WTC11 (cell line): ENCODE data around the gene SCIN. TPM values are rescaled to one million over a fixed set of nuclear protein-coding genes. Genes with fewer than 3 reads are reported as not detected.

Experiments
- ATAC-seq: fragments of 200-7000 bp; cut with Tn5 transposase; 2 replicates; pipeline ENCODE4 v1.10.0; 2021; ENCODE audit warnings: mild to moderate bottlenecking, moderate library complexity
- CTCF ChIA-PET: fragments of 300-600 bp; sonication (Branson Sonifier 250); formaldehyde crosslinking; loops from one replicate; lab custom pipeline; 2021; ENCODE audit warnings: antibody characterized with exemption; lab: Charles Lee
- POLR2A ChIA-PET: fragments of 350-600 bp; sonication (Branson Sonifier 250); formaldehyde crosslinking; loops from one replicate; lab custom pipeline; 2021; ENCODE audit warnings: antibody characterized with exemption; lab: Charles Lee
- DNase-seq: peaks from one replicate; pipeline ENCODE4 v3.0.0; 2021; ENCODE audit warnings: low spot score
- H3K27ac Mint-ChIP-seq: 2 replicates; pipeline ENCODE4 v1.8.0; 2021; ENCODE audit warnings: mixed read lengths
- H3K27me3 Mint-ChIP-seq: 2 replicates; pipeline ENCODE4 v1.8.0; 2021; ENCODE audit warnings: low read depth, mild to moderate bottlenecking, moderate library complexity, mixed read lengths
- H3K36me3 Mint-ChIP-seq: 2 replicates; pipeline ENCODE4 v1.8.0; 2021; ENCODE audit warnings: mixed read lengths
- H3K4me1 Mint-ChIP-seq: 2 replicates; pipeline ENCODE4 v1.8.0; 2022; ENCODE audit warnings: mixed read lengths
- H3K4me3 Mint-ChIP-seq: 2 replicates; pipeline ENCODE4 v1.8.0; 2021; ENCODE audit warnings: mild to moderate bottlenecking, moderate library complexity, mixed read lengths
- H3K9me3 Mint-ChIP-seq: 2 replicates; pipeline ENCODE4 v1.8.0; 2021; ENCODE audit warnings: mixed read lengths
- CREM ChIP-seq: sonication (generic); formaldehyde crosslinking; IDR thresholded peaks from 2 replicates; pipeline ENCODE4 v1.8.1; 2022; ENCODE audit warnings: mild to moderate bottlenecking, missing genetic modification reagents, moderate library complexity
- ETV6 ChIP-seq: sonication (generic); formaldehyde crosslinking; IDR thresholded peaks from 2 replicates; pipeline ENCODE4 v1.8.1; 2022; ENCODE audit warnings: mild to moderate bottlenecking, missing genetic modification reagents
- NFYB ChIP-seq: sonication (generic); formaldehyde crosslinking; conservative IDR thresholded peaks from 2 replicates; pipeline ENCODE4 v1.8.0; 2022; ENCODE audit warnings: low read depth, missing genetic modification reagents
- PRRX2 ChIP-seq: fragments of 250-450 bp; sonication (Bioruptor Pico); IDR thresholded peaks from 2 replicates; pipeline ENCODE4 v1.8.0; 2021; ENCODE audit warnings: mild to moderate bottlenecking
- RORB ChIP-seq: fragments of 250-450 bp; sonication (Bioruptor Pico); IDR thresholded peaks from 2 replicates; pipeline ENCODE4 v1.9.0; 2021; ENCODE audit warnings: mild to moderate bottlenecking
- SMAD4 ChIP-seq: sonication (generic); formaldehyde crosslinking; IDR thresholded peaks from 2 replicates; pipeline ENCODE4 v1.8.0; 2022; ENCODE audit warnings: mild to moderate bottlenecking, missing genetic modification reagents
- SOX15 ChIP-seq: fragments of 250-450 bp; sonication (Bioruptor Pico); IDR thresholded peaks from 2 replicates; pipeline ENCODE4 v1.9.0; 2021; ENCODE audit warnings: mild to moderate bottlenecking
- ZNF232 ChIP-seq: sonication (generic); formaldehyde crosslinking; IDR thresholded peaks from 2 replicates; pipeline ENCODE4 v1.8.0; 2022; ENCODE audit warnings: mild to moderate bottlenecking, missing genetic modification reagents
- ZNF416 ChIP-seq: fragments of 250-450 bp; sonication (Bioruptor Pico); IDR thresholded peaks from 2 replicates; pipeline ENCODE4 v1.9.0; 2021; ENCODE audit warnings: mild to moderate bottlenecking, inconsistent platforms
- total RNA-seq: library from RNA; stranded (reverse); gene quantifications from 3 replicates; pipeline ENCODE4 v1.2.3, GENCODE V29; 2021
- TF ChIP-seq, protein P1 (sequence below): sonication (generic); formaldehyde crosslinking; IDR thresholded peaks from 2 replicates; pipeline ENCODE4 v1.8.0; 2022; ENCODE audit warnings: missing genetic modification reagents
- TF ChIP-seq, protein P2 (sequence below): sonication (generic); formaldehyde crosslinking; IDR thresholded peaks from 2 replicates; pipeline ENCODE4 v1.8.1; 2022; ENCODE audit warnings: missing genetic modification reagents, borderline replicate concordance
- TF ChIP-seq, protein P3 (sequence below): fragments of 250-450 bp; sonication (Bioruptor Pico); IDR thresholded peaks from 2 replicates; pipeline ENCODE4 v1.9.0; 2021; ENCODE audit warnings: mild to moderate bottlenecking, borderline replicate concordance
- TF ChIP-seq, protein P4 (sequence below): sonication (generic); formaldehyde crosslinking; IDR thresholded peaks from 2 replicates; pipeline ENCODE4 v1.8.0; 2023; ENCODE audit warnings: mild to moderate bottlenecking, missing genetic modification reagents
- TF ChIP-seq, protein P5 (sequence below): sonication (generic); formaldehyde crosslinking; IDR thresholded peaks from 2 replicates; pipeline ENCODE4 v1.8.1; 2023; ENCODE audit warnings: mild to moderate bottlenecking, missing genetic modification reagents, moderate library complexity

The SCIN gene
- total RNA-seq, 1 experiment from 2014 or later: 0.98 TPM

DNA sequence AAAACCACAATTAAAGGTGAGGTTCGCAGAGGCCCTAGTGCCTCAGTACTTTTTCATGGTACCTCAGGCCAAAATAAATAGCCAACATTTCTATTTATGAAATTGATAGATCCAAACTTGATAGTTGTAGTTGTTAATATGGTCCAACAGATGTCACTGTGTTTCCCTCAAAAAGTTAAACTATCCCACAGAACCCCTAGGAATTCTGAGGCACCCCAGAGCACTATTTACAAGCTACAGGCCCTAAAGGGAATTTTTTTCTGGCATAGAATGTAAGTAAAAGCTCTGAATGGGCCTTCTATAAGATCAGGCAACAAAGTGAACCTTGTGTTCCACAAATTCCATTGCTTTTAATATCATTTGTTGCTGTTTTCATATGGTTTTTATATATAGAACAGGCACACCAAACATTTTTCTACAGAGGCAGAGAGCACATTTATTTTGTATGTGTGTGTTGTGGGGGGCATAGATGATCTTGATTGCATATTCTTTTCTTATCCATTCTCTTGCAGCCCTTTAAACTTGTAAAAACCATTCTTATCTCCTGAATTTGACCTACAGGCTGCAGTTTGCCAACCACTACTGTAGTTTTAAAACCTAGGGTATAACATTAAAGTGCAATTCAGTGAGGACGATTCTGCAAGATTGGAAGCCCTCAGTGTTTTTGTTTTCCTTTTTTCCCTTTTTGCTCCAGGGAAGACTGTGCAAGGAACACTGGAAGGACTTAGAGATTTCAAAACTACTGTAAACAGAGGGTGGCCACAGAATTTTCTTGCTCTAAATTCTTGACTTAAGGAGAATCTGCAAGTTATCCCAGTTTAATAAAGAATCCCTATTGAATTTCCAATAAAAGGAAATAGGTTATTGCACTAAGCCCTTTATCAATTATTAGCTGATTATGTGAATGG, 113.4 kb downstream of the SCIN start:
- H3K36me3 Mint-ChIP-seq: no peaks in the 10 kb centered on the region
- POLR2A ChIA-PET: no interaction called here
- CTCF ChIA-PET: interaction anchor here (0.5 to 5.8 kb wide), 10 partner anchors 8 to 547 kb away, joined by 3 to 77 read pairs (median 4); no protein-coding TSS in a partner anchor
- H3K4me3 Mint-ChIP-seq: no peak overlapping the region
- ATAC-seq: no peak
- TF ChIP-seq CREM (CRISPR knock-in tag): no peak
- TF ChIP-seq, protein P1, sequence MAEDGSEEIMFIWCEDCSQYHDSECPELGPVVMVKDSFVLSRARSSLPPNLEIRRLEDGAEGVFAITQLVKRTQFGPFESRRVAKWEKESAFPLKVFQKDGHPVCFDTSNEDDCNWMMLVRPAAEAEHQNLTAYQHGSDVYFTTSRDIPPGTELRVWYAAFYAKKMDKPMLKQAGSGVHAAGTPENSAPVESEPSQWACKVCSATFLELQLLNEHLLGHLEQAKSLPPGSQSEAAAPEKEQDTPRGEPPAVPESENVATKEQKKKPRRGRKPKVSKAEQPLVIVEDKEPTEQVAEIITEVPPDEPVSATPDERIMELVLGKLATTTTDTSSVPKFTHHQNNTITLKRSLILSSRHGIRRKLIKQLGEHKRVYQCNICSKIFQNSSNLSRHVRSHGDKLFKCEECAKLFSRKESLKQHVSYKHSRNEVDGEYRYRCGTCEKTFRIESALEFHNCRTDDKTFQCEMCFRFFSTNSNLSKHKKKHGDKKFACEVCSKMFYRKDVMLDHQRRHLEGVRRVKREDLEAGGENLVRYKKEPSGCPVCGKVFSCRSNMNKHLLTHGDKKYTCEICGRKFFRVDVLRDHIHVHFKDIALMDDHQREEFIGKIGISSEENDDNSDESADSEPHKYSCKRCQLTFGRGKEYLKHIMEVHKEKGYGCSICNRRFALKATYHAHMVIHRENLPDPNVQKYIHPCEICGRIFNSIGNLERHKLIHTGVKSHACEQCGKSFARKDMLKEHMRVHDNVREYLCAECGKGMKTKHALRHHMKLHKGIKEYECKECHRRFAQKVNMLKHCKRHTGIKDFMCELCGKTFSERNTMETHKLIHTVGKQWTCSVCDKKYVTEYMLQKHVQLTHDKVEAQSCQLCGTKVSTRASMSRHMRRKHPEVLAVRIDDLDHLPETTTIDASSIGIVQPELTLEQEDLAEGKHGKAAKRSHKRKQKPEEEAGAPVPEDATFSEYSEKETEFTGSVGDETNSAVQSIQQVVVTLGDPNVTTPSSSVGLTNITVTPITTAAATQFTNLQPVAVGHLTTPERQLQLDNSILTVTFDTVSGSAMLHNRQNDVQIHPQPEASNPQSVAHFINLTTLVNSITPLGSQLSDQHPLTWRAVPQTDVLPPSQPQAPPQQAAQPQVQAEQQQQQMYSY (CRISPR knock-in tag): no peak
- no peak for TF ChIP-seq ZNF232 (CRISPR knock-in tag)
- no peak for TF ChIP-seq PRRX2
- no peak for TF ChIP-seq NFYB
- TF ChIP-seq, protein P2, sequence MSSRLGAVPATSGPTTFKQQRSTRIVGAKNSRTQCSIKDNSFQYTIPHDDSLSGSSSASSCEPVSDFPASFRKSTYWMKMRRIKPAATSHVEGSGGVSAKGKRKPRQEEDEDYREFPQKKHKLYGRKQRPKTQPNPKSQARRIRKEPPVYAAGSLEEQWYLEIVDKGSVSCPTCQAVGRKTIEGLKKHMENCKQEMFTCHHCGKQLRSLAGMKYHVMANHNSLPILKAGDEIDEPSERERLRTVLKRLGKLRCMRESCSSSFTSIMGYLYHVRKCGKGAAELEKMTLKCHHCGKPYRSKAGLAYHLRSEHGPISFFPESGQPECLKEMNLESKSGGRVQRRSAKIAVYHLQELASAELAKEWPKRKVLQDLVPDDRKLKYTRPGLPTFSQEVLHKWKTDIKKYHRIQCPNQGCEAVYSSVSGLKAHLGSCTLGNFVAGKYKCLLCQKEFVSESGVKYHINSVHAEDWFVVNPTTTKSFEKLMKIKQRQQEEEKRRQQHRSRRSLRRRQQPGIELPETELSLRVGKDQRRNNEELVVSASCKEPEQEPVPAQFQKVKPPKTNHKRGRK (CRISPR knock-in tag): no peak
- TF ChIP-seq ZNF416 (CRISPR knock-in tag): no peak
- no peak for TF ChIP-seq SOX15 (CRISPR knock-in tag)
- TF ChIP-seq SMAD4 (CRISPR knock-in tag): no peak
- TF ChIP-seq RORB (CRISPR knock-in tag): no peak
- no peak for TF ChIP-seq ETV6
- DNase-seq: no peak
- H3K27me3 Mint-ChIP-seq: no peaks in the 10 kb centered on the region
- no peak overlapping the region for H3K27ac Mint-ChIP-seq
- no peaks in the 10 kb centered on the region for H3K9me3 Mint-ChIP-seq
- H3K4me1 Mint-ChIP-seq: peaks cover 35% of the 10 kb centered on the region

DNA sequence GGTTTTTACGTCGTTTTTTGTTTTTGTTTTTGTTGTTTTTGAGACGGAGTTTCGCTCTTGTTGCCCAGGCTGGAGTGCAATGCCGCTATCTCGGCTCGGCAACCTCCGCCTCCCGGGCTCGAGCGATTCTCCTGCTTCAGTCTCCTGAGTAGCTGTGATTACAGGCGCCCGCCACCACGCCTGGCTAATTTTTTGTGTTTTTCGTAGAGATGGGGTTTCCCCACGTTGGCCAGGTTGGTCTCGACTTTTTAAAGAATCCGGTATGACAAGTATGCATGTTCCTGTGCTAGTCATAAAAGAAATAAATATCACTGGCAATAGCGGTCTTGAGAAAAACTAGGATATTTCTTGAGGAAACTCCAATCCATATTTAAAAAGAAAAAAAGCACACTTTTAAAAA, 114.2 kb downstream of the SCIN start:
- CTCF ChIA-PET: interaction anchor here (1.4 to 5.8 kb wide), 6 partner anchors 9 to 578 kb away, joined by 3 to 77 read pairs (median 12); no protein-coding TSS in a partner anchor
- POLR2A ChIA-PET: no interaction called here

More for the DNA sequence above, 114.2 kb downstream of the SCIN start:
- Mint-ChIP-seq H3K27me3 (no peaks in the 10 kb centered on the region), H3K27ac (no peak overlapping the region), H3K4me1 (peaks cover 43% of the 10 kb centered on the region), H3K4me3 (no peak overlapping the region), H3K36me3 (no peaks in the 10 kb centered on the region), H3K9me3 (no peaks in the 10 kb centered on the region)
- TF ChIP-seq, protein P3, sequence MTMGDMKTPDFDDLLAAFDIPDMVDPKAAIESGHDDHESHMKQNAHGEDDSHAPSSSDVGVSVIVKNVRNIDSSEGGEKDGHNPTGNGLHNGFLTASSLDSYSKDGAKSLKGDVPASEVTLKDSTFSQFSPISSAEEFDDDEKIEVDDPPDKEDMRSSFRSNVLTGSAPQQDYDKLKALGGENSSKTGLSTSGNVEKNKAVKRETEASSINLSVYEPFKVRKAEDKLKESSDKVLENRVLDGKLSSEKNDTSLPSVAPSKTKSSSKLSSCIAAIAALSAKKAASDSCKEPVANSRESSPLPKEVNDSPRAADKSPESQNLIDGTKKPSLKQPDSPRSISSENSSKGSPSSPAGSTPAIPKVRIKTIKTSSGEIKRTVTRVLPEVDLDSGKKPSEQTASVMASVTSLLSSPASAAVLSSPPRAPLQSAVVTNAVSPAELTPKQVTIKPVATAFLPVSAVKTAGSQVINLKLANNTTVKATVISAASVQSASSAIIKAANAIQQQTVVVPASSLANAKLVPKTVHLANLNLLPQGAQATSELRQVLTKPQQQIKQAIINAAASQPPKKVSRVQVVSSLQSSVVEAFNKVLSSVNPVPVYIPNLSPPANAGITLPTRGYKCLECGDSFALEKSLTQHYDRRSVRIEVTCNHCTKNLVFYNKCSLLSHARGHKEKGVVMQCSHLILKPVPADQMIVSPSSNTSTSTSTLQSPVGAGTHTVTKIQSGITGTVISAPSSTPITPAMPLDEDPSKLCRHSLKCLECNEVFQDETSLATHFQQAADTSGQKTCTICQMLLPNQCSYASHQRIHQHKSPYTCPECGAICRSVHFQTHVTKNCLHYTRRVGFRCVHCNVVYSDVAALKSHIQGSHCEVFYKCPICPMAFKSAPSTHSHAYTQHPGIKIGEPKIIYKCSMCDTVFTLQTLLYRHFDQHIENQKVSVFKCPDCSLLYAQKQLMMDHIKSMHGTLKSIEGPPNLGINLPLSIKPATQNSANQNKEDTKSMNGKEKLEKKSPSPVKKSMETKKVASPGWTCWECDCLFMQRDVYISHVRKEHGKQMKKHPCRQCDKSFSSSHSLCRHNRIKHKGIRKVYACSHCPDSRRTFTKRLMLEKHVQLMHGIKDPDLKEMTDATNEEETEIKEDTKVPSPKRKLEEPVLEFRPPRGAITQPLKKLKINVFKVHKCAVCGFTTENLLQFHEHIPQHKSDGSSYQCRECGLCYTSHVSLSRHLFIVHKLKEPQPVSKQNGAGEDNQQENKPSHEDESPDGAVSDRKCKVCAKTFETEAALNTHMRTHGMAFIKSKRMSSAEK (CRISPR knock-in tag): no peak
- TF ChIP-seq, protein P4, sequence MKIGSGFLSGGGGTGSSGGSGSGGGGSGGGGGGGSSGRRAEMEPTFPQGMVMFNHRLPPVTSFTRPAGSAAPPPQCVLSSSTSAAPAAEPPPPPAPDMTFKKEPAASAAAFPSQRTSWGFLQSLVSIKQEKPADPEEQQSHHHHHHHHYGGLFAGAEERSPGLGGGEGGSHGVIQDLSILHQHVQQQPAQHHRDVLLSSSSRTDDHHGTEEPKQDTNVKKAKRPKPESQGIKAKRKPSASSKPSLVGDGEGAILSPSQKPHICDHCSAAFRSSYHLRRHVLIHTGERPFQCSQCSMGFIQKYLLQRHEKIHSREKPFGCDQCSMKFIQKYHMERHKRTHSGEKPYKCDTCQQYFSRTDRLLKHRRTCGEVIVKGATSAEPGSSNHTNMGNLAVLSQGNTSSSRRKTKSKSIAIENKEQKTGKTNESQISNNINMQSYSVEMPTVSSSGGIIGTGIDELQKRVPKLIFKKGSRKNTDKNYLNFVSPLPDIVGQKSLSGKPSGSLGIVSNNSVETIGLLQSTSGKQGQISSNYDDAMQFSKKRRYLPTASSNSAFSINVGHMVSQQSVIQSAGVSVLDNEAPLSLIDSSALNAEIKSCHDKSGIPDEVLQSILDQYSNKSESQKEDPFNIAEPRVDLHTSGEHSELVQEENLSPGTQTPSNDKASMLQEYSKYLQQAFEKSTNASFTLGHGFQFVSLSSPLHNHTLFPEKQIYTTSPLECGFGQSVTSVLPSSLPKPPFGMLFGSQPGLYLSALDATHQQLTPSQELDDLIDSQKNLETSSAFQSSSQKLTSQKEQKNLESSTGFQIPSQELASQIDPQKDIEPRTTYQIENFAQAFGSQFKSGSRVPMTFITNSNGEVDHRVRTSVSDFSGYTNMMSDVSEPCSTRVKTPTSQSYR (CRISPR knock-in tag): no peak
- TF ChIP-seq, protein P5, sequence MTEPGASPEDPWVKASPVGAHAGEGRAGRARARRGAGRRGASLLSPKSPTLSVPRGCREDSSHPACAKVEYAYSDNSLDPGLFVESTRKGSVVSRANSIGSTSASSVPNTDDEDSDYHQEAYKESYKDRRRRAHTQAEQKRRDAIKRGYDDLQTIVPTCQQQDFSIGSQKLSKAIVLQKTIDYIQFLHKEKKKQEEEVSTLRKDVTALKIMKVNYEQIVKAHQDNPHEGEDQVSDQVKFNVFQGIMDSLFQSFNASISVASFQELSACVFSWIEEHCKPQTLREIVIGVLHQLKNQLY (CRISPR knock-in tag): no peak
- ATAC-seq: no peak
- no peak for DNase-seq
